ENCODE data around the gene ATP10D.

- TF ChIP-seq, protein P1, sequence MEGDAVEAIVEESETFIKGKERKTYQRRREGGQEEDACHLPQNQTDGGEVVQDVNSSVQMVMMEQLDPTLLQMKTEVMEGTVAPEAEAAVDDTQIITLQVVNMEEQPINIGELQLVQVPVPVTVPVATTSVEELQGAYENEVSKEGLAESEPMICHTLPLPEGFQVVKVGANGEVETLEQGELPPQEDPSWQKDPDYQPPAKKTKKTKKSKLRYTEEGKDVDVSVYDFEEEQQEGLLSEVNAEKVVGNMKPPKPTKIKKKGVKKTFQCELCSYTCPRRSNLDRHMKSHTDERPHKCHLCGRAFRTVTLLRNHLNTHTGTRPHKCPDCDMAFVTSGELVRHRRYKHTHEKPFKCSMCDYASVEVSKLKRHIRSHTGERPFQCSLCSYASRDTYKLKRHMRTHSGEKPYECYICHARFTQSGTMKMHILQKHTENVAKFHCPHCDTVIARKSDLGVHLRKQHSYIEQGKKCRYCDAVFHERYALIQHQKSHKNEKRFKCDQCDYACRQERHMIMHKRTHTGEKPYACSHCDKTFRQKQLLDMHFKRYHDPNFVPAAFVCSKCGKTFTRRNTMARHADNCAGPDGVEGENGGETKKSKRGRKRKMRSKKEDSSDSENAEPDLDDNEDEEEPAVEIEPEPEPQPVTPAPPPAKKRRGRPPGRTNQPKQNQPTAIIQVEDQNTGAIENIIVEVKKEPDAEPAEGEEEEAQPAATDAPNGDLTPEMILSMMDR (IDR thresholded peaks at IDR 0.05): no peak
- no peak for TF ChIP-seq POLR2A (IDR thresholded peaks at IDR 0.05)
- no peak for TF ChIP-seq POLR2AphosphoS5 (IDR thresholded peaks at IDR 0.05)
- no peak for TF ChIP-seq EP300 (IDR thresholded peaks at IDR 0.05)
Measured at GRCh38 chr4:47444031-47444430, 41.0 kb upstream of the ATP10D start.

All from upper lobe of left lung (tissue), 4 donors.